GM21360 (cell line): Measurements from ENCODE around the gene LGALS7.
"Not testable (repeated sequence)": the region's sequence is repeated elsewhere in the genome, so short reads cannot be mapped to it uniquely, and the experiment has no call there.

ENCODE experiments used
- ATAC-seq: cut with Tn5 transposase; IDR thresholded peaks from one replicate; pipeline ENCODE4 v1.9.1; 2021; ENCODE audit warnings: mild to moderate bottlenecking, moderate library complexity; ENCODE audit not compliant: unreplicated experiment

LGALS7 gene

GRCh38 chr19:38773469-38774177, at the start of gene LGALS7:
TSS of gene LGALS7 (minus strand) at chr19:38773517. CDS start at chr19:38773492, 25 bp downstream.
- no peak for ATAC-seq

- not testable (repeated sequence) for ATAC-seq
Observed at GRCh38 chr19:38821230-38821825, 48.0 kb upstream of the LGALS7 start.

- no peak for ATAC-seq
Observed at GRCh38 chr19:38819231-38819920, 46.1 kb upstream of the LGALS7 start.

GRCh38 chr19:38817081-38817480, 43.8 kb upstream of the LGALS7 start:
- ATAC-seq, result no peak

- ATAC-seq, result no peak
Observed at GRCh38 chr19:38816131-38816750, 42.9 kb upstream of the LGALS7 start.

- no peak for ATAC-seq
Observed at GRCh38 chr19:38815059-38816001, 42.0 kb upstream of the LGALS7 start.

GRCh38 chr19:38813932-38814331, 40.6 kb upstream of the LGALS7 start:
- not testable (repeated sequence) for ATAC-seq

GRCh38 chr19:38813323-38813722, 40.0 kb upstream of the LGALS7 start:
- no peak for ATAC-seq

GRCh38 chr19:38812841-38813320, 39.6 kb upstream of the LGALS7 start, which contains the start of gene LGALS4:
TSS of gene LGALS4 (minus strand) at chr19:38812945. CDS start at chr19:38812886, 59 bp downstream.
- ATAC-seq, result no peak

GRCh38 chr19:38812009-38812840, 38.9 kb upstream of the LGALS7 start:
- ATAC-seq, result no peak

GRCh38 chr19:38809592-38810252, 36.4 kb upstream of the LGALS7 start:
- ATAC-seq, result no peak

GRCh38 chr19:38808741-38809140, 35.4 kb upstream of the LGALS7 start:
- no peak for ATAC-seq

GRCh38 chr19:38807374-38808098, 34.2 kb upstream of the LGALS7 start:
- not testable (repeated sequence) for ATAC-seq

GRCh38 chr19:38806371-38806770, 33.1 kb upstream of the LGALS7 start:
- ATAC-seq, result no peak

GRCh38 chr19:38805180-38805579, 31.9 kb upstream of the LGALS7 start:
- no peak for ATAC-seq

- ATAC-seq, result no peak
Observed at GRCh38 chr19:38803543-38803942, 30.2 kb upstream of the LGALS7 start.

GRCh38 chr19:38801359-38802095, 28.2 kb upstream of the LGALS7 start:
- no peak for ATAC-seq
